Chondrocyte (in vitro differentiated cells): Measurements from ENCODE around the gene SFSWAP. TPM values are rescaled to one million over a fixed set of nuclear protein-coding genes. Genes with fewer than 3 reads are reported as not detected.

Experiments used
- DNase-seq: peaks from one replicate; pipeline ENCODE4 v3.0.0; 2021; ENCODE audit warnings: mixed read lengths, low spot score
- H3K27ac Mint-ChIP-seq: one replicate; pipeline ENCODE4 v1.8.0; 2021; ENCODE audit warnings: mild to moderate bottlenecking, moderate library complexity, mixed read lengths; ENCODE audit not compliant: unreplicated experiment
- H3K27me3 Mint-ChIP-seq: 2 replicates; pipeline ENCODE4 v1.8.0; 2021; ENCODE audit warnings: low read depth, mixed read lengths
- H3K36me3 Mint-ChIP-seq: 2 replicates; pipeline ENCODE4 v1.8.0; 2021; ENCODE audit warnings: low read depth, mixed read lengths
- H3K4me1 Mint-ChIP-seq: 2 replicates; pipeline ENCODE4 v1.8.0; 2021; ENCODE audit warnings: low read depth, mild to moderate bottlenecking, mixed read lengths
- H3K4me3 Mint-ChIP-seq: one replicate; pipeline ENCODE4 v1.8.0; 2021; ENCODE audit warnings: mild to moderate bottlenecking, moderate library complexity, mixed read lengths; ENCODE audit not compliant: unreplicated experiment
- H3K9me3 Mint-ChIP-seq: 2 replicates; pipeline ENCODE4 v1.8.0; 2021; ENCODE audit warnings: low read depth, mixed read lengths
- total RNA-seq: library from RNA; stranded (reverse); gene quantifications from 3 replicates; pipeline ENCODE4 v1.2.1, GENCODE V29; 2021
- TF ChIP-seq, protein P1 (sequence below): fragments of 200-600 bp; sonication (generic); IDR thresholded peaks from 2 replicates; pipeline ENCODE4 v1.5.0; 2021; ENCODE audit warnings: antibody characterized with exemption, mild to moderate bottlenecking, moderate library complexity

SFSWAP gene
- total RNA-seq, 1 donor from 2014 or later = 33.0 TPM

DNA sequence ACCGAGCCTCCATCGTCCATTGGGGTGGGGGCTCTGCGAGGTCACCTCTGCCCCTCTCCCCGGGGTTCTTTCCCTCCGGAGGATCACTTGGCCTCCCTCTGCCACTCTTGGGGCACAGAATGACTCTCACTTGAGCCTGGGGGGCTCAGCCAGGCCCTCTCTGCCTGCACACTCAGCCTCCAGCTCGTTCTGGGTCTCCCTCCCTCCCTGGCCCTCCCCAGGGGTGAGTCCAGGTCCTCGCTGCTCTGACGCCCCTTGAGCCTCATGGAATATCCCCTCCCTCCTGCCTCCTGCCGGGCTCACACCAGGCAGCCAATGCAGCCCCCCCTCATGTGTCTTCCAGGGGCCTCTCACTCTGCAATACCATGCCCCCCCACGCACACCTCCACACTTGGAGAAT is 17.7 kb upstream of the SFSWAP start:
- H3K9me3 Mint-ChIP-seq = no peaks in the 10 kb centered on the region
- H3K27me3 Mint-ChIP-seq = peaks cover 15% of the 10 kb centered on the region
- no peaks in the 10 kb centered on the region for H3K36me3 Mint-ChIP-seq
- no peak overlapping the region for H3K4me3 Mint-ChIP-seq
- TF ChIP-seq, protein P1, sequence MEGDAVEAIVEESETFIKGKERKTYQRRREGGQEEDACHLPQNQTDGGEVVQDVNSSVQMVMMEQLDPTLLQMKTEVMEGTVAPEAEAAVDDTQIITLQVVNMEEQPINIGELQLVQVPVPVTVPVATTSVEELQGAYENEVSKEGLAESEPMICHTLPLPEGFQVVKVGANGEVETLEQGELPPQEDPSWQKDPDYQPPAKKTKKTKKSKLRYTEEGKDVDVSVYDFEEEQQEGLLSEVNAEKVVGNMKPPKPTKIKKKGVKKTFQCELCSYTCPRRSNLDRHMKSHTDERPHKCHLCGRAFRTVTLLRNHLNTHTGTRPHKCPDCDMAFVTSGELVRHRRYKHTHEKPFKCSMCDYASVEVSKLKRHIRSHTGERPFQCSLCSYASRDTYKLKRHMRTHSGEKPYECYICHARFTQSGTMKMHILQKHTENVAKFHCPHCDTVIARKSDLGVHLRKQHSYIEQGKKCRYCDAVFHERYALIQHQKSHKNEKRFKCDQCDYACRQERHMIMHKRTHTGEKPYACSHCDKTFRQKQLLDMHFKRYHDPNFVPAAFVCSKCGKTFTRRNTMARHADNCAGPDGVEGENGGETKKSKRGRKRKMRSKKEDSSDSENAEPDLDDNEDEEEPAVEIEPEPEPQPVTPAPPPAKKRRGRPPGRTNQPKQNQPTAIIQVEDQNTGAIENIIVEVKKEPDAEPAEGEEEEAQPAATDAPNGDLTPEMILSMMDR = no peak
- no peaks in the 10 kb centered on the region for H3K4me1 Mint-ChIP-seq
- DNase-seq = no peak
- no peak overlapping the region for H3K27ac Mint-ChIP-seq

- Mint-ChIP-seq H3K36me3 (no peaks in the 10 kb centered on the region), H3K4me1 (no peaks in the 10 kb centered on the region), H3K27me3 (peaks cover 18% of the 10 kb centered on the region), H3K27ac (no peak overlapping the region), H3K4me3 (no peak overlapping the region), H3K9me3 (no peaks in the 10 kb centered on the region)
- DNase-seq = no peak
- TF ChIP-seq, protein P1 = no peak
These were observed 16.6 kb upstream of the SFSWAP start for GRCh38 chr12:131694116-131694838.

GRCh38 chr12:131695968-131696367 is 14.9 kb upstream of the SFSWAP start:
- Mint-ChIP-seq H3K4me3 (no peak overlapping the region), H3K27me3 (peaks cover 22% of the 10 kb centered on the region), H3K36me3 (no peaks in the 10 kb centered on the region), H3K27ac (no peak overlapping the region), H3K9me3 (no peaks in the 10 kb centered on the region), H3K4me1 (no peaks in the 10 kb centered on the region)
- TF ChIP-seq, protein P1 = no peak
- DNase-seq = no peak

- no peaks in the 10 kb centered on the region for H3K36me3 Mint-ChIP-seq
- peaks cover 12% of the 10 kb centered on the region for H3K27me3 Mint-ChIP-seq
- TF ChIP-seq, protein P1 = no peak
- H3K9me3 Mint-ChIP-seq = peaks cover 1% of the 10 kb centered on the region
- DNase-seq = no peak
- no peaks in the 10 kb centered on the region for H3K4me1 Mint-ChIP-seq
- no peak overlapping the region for H3K4me3 Mint-ChIP-seq
- no peak overlapping the region for H3K27ac Mint-ChIP-seq
These were observed 12.6 kb upstream of the SFSWAP start for GRCh38 chr12:131698286-131698685.

DNA sequence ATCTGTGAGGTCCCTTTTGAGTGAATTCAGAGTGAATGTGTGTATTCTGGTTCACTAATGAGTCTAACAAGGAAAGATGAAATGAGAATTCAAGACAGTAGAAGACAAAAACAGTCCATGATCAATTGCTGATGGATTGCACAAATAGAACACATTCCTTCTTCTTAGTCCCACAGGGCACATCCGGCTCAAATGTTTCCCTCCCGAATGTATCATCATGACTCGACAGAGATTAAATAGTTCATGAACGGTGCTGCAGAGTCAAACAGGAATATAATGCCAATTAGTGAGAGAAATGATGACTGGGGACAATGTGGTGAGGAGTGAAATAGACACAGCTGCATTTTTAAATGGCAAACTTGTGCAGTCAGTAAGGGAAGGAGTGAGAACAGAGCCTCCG is 11.5 kb upstream of the SFSWAP start:
- Mint-ChIP-seq H3K9me3 (peaks cover 9% of the 10 kb centered on the region), H3K27ac (no peak overlapping the region), H3K36me3 (peaks cover 2% of the 10 kb centered on the region), H3K27me3 (peaks cover 15% of the 10 kb centered on the region), H3K4me3 (no peak overlapping the region), H3K4me1 (no peaks in the 10 kb centered on the region)
- DNase-seq = no peak
- TF ChIP-seq, protein P1 = no peak
